GM12865 (cell line): ENCODE results near the gene COL5A3.
"Not testable (repeated sequence)": the region's sequence is repeated elsewhere in the genome, so short reads cannot be mapped to it uniquely, and the experiment has no call there.

Experiments
- DNase-seq: peaks from one replicate; pipeline ENCODE4 v3.0.0; 2010; ENCODE audit warnings: low read depth
- H3K4me3 ChIP-seq: 2 replicates; pipeline ENCODE4 v1.5.1; 2011; ENCODE audit warnings: mild to moderate bottlenecking, low read depth, low read length, control low read depth
- TF ChIP-seq, protein P1 (sequence below): IDR thresholded peaks from 2 replicates; pipeline ENCODE4 v1.5.1; 2011; ENCODE audit warnings: low read length, control low read depth, low read depth, inconsistent platforms; ENCODE audit not compliant: insufficient read depth; ENCODE audit errors: missing control alignments

Gene COL5A3

DNA sequence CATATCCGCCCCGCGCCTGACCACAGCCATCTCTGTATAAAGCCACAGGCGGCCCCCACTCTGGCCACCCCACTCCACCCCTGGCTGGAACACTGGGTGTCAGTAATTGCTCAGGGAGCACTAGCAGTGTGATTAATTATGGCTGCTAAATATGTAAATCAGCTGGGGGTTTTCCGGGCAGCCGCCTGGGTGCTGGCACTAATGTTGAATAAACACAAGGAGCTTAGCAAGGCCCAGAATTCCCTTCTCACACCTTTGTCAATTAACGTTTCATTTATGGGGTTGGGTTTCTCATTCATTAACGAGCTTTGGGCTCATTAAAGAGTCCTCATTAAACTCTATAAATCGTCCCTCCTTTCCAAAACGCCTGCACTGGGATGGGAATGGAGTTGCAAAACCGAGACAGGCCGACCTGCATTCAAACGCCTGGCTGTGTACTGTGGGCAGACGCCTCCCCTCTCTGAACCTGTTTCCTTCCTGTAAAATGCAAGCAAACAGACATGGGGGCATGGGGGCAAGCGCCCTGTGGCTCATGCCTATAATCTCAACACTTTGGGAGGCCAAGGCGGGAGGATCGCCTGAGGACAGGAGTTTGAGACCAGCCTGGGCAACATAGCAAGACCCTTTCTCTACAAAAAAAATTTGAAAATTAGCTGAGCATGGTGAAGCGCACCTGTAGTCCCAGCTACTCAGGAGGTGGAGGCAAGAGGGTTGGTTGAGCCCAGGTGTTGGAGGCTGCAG lies 56.3 kb downstream of the COL5A3 start:
- no peak overlapping the region for H3K4me3 ChIP-seq
- DNase-seq, result no peak
- TF ChIP-seq, protein P1, sequence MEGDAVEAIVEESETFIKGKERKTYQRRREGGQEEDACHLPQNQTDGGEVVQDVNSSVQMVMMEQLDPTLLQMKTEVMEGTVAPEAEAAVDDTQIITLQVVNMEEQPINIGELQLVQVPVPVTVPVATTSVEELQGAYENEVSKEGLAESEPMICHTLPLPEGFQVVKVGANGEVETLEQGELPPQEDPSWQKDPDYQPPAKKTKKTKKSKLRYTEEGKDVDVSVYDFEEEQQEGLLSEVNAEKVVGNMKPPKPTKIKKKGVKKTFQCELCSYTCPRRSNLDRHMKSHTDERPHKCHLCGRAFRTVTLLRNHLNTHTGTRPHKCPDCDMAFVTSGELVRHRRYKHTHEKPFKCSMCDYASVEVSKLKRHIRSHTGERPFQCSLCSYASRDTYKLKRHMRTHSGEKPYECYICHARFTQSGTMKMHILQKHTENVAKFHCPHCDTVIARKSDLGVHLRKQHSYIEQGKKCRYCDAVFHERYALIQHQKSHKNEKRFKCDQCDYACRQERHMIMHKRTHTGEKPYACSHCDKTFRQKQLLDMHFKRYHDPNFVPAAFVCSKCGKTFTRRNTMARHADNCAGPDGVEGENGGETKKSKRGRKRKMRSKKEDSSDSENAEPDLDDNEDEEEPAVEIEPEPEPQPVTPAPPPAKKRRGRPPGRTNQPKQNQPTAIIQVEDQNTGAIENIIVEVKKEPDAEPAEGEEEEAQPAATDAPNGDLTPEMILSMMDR, result no peak

DNA sequence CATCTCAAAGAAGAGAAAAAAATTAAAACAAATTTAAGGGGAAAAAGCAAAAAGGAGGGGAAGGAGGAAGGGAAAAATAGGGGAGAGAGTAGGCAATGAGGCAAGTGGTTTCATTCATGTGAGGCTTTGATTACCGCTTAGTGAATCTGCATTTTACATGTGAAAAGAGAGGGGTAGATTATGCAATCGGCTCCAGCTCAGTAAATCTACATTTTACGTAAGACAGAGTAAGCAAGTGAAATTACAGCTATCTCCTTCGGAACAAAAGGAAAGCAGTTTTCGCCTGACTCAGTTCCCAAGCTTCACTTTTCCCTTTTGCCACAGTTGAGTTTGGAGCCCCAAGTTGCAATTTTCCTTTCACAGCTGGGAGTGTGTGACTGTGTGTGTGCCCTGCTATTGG lies 58.0 kb downstream of the COL5A3 start:
- DNase-seq, result no peak
- TF ChIP-seq, protein P1, result no peak
- no peak overlapping the region for H3K4me3 ChIP-seq

DNA sequence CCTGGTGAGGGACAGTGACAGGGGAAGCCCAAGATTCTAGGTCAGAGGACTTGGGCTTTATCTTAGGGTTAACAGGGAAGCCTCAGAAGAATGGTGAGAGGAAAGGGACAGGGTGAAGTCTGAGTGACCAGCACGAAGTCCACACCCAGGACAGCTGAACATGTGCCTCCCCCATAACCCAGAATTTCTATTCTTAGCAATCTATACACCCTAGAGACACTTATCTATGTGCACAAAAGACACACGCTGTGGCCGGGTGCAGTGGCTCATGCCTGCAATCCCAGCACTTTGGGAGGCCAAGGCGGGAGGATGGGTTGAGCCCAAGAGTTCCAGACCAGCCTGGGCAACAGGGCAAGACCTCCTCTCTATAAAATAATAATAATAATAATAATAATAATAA lies 62.9 kb downstream of the COL5A3 start:
- no peak for DNase-seq
- TF ChIP-seq, protein P1, result no peak
- H3K4me3 ChIP-seq, result no peak overlapping the region

DNA sequence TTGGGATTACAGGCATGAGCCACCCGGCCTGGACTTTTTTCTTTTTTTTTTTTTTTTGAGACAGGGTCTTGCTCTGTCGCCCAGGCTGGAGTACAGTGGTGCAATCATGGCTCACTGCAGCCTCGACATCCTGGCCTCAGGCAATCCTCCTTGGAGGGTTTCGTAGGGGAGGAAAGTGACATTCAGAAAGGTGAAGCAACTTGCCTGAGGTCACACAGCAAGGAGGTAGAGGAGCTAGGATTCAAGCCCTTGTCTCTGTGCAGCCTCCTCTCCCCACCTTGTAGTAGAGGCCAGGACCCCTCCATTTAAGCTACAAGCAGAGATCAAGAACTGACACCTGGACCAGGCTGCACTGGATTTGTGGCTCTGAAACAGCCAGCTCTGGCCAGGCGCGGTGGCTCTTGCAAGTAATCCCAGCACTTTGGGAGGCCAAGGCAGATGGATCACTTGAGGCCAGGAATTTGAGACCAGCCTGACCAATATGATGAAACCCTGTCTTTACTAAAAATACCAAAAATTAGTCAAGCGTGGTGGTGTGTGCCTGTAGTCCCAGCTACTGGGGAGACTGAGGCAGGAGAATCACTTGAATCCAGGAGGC lies 63.7 kb downstream of the COL5A3 start:
- H3K4me3 ChIP-seq, DNase-seq: not testable (repeated sequence)

DNA sequence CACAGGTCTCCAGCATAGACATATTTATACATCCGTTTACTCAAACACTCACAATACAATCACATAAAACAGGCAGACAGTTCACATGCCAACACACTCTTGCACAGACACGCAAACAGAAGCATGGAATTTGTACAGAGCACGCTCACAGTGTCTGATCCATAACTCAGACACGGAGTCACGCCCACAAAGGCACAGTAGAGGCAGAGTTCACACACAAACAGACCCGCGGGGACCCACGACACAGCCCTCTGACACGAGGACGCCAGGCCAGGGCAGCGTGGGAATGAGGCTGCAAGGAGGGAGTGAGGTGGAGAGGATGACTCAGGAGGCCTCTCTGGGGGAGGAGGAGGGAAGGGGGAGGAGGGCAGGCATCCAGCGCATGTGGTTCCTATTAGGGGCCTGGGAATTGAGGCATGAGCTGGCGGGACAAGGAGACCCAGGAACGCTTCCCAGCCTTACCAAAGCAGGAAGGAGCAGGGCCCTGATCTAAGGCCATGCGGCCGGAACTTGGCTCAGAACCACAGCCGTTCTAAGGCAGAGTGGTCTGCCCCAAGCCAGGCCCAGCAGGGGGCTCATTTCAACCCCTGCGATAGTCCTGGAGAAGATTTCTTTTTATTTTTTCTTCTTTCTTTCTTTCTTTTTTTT lies 64.9 kb downstream of the COL5A3 start:
- TF ChIP-seq, protein P1, result no peak
- H3K4me3 ChIP-seq, result no peak overlapping the region
- no peak for DNase-seq

DNA sequence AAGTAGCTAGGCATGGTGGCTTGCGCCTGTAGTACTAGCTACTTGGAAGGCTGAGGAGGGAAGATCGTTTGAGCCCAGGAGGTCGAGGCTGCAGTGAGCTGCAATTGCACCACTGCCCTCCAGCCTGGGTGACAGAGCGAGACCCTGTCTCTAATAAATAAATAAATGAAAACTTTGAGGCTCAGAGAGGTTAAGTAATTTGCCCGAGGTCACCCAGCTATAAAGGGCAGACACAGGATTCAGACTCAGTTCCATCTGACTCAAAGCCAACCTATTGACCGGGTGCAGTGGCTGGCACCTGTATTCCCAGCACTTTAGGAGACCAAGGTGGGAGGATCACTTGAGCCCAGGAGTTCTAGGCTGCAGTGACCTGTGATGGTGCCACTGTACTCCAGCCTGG lies 66.6 kb downstream of the COL5A3 start:
- TF ChIP-seq, protein P1, result no peak
- H3K4me3 ChIP-seq, result no peak overlapping the region
- DNase-seq, result no peak

DNA sequence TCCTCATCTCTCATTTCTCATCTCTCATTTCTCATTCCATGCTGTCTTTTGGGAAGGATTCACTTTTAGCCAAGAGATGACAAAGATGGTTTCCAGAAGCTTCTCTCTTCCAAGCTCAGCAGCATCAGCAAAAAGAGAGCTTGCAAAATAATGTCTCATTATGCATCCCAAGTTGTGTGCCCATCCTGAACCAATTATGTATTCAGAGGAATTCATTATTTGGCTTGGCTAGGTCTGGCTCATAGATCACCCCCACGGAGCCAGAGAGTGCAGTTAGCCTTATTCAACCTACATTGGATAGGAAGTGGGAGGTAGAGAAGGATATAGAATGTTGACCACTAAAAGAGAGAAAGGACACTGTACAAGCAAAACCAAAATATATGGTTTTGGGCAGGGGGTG lies 68.6 kb downstream of the COL5A3 start:
- TF ChIP-seq, protein P1, result no peak
- no peak for DNase-seq
- H3K4me3 ChIP-seq, result no peak overlapping the region
